ENCODE data around the gene ADAMTSL3. TPM values are rescaled to one million over a fixed set of nuclear protein-coding genes. Genes with fewer than 3 reads are reported as not detected.
"Not testable (repeated sequence)": the region's sequence is repeated elsewhere in the genome, so short reads cannot be mapped to it uniquely, and the experiment has no call there.

ADAMTSL3 gene
- total RNA-seq, 2 donors from 2014 or later, result not detected

- H3K4me1 Mint-ChIP-seq (ENCODE audit: low read depth in 2 of 2); H3K4me3 Mint-ChIP-seq; H3K36me3 Mint-ChIP-seq; H3K27ac Mint-ChIP-seq; DNase-seq (ENCODE audit: low spot score); H3K9me3 Mint-ChIP-seq; ATAC-seq: not testable (repeated sequence)
- H3K27me3 Mint-ChIP-seq, result peaks cover 23 to 33% of the 10 kb centered on the region in 2 donors
Observed at GRCh38 chr15:84086071-84086470, 432.1 kb downstream of the ADAMTSL3 start.

Other genes starting within 250 kb of the ADAMTSL3 start
- not detected for gene SH3GL3, start 206.8 kb upstream of the ADAMTSL3 start, total RNA-seq